ENCODE results near the gene COPS6.

DNA sequence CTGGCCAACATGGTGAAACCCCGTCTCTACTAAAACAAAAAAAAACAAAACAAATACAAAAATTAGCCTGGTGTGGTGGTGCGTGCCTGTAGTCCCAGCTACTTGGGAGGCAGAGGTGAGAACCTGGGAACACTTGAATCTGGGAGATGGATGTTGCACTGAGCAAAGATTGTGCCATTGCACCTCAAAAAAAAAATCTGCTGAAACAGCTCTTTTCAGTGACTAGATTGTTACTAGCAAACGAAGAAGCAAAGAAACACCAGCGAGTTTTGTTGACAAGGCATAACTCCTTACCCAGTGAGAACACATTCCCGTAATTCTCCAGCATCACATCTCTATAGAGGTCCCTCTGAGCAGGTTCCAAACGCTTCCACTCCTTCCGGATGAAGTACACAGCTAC lies 13.9 kb upstream of the COPS6 start:
- TF ChIP-seq POLR2A (IDR thresholded peaks at IDR 0.05), result no peak
- TF ChIP-seq, protein P1, sequence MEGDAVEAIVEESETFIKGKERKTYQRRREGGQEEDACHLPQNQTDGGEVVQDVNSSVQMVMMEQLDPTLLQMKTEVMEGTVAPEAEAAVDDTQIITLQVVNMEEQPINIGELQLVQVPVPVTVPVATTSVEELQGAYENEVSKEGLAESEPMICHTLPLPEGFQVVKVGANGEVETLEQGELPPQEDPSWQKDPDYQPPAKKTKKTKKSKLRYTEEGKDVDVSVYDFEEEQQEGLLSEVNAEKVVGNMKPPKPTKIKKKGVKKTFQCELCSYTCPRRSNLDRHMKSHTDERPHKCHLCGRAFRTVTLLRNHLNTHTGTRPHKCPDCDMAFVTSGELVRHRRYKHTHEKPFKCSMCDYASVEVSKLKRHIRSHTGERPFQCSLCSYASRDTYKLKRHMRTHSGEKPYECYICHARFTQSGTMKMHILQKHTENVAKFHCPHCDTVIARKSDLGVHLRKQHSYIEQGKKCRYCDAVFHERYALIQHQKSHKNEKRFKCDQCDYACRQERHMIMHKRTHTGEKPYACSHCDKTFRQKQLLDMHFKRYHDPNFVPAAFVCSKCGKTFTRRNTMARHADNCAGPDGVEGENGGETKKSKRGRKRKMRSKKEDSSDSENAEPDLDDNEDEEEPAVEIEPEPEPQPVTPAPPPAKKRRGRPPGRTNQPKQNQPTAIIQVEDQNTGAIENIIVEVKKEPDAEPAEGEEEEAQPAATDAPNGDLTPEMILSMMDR (IDR thresholded peaks at IDR 0.05), result no peak
- TF ChIP-seq POLR2AphosphoS5 (IDR thresholded peaks at IDR 0.05), result no peak
